Measurements from ENCODE around the gene RCAN2. TPM values are rescaled to one million over a fixed set of nuclear protein-coding genes. Genes with fewer than 3 reads are reported as not detected.

The RCAN2 gene
- total RNA-seq, 1 experiment from 2014 or later: 0.44 TPM

- TF ChIP-seq CTCF (conservative IDR thresholded peaks at IDR 0.05) (no peak), EZH2 (IDR thresholded peaks at IDR 0.05; ENCODE audit: low read depth) (no peak)
- BruUV-seq (replicated peaks): no TSS peak
- no peak overlapping the region for H3K27ac ChIP-seq
- no peaks in the 10 kb centered on the region for H3K9me3 ChIP-seq (ENCODE audit: insufficient read depth, low read depth)
- CTCF ChIA-PET: no interaction called here
- no peak overlapping the region for H3K4me2 ChIP-seq
- no peaks in the 10 kb centered on the region for H3K4me1 ChIP-seq (replicated peaks; ENCODE audit: insufficient read depth)
- no peak overlapping the region for H3K4me3 ChIP-seq
- no peaks in the 10 kb centered on the region for H3K9me2 ChIP-seq (ENCODE audit: insufficient read depth)
- POLR2A ChIA-PET (ENCODE audit: unreplicated experiment): no interaction called here
- intact Hi-C loops (cut with micrococcal nuclease; ENCODE audit: unreplicated experiment): no loop called here
- no peak for DNase-seq
- H4K20me1 ChIP-seq (ENCODE audit: insufficient read depth): no peaks in the 10 kb centered on the region; the same call in 1 of the 2 replicates
- H3K27me3 ChIP-seq (ENCODE audit: insufficient read depth, low read depth): no peaks in the 10 kb centered on the region
- no peak overlapping the region for H2AFZ ChIP-seq
- H3K79me2 ChIP-seq (ENCODE audit: low read depth): no peaks in the 10 kb centered on the region
- H3F3A ChIP-seq (ENCODE audit: insufficient read depth, low read depth): no peaks in the 10 kb centered on the region
- no peaks in the 10 kb centered on the region for H3K36me3 ChIP-seq (ENCODE audit: low read depth)
Measured at GRCh38 chr6:46270336-46270735, 220.9 kb downstream of the RCAN2 start.

DNA sequence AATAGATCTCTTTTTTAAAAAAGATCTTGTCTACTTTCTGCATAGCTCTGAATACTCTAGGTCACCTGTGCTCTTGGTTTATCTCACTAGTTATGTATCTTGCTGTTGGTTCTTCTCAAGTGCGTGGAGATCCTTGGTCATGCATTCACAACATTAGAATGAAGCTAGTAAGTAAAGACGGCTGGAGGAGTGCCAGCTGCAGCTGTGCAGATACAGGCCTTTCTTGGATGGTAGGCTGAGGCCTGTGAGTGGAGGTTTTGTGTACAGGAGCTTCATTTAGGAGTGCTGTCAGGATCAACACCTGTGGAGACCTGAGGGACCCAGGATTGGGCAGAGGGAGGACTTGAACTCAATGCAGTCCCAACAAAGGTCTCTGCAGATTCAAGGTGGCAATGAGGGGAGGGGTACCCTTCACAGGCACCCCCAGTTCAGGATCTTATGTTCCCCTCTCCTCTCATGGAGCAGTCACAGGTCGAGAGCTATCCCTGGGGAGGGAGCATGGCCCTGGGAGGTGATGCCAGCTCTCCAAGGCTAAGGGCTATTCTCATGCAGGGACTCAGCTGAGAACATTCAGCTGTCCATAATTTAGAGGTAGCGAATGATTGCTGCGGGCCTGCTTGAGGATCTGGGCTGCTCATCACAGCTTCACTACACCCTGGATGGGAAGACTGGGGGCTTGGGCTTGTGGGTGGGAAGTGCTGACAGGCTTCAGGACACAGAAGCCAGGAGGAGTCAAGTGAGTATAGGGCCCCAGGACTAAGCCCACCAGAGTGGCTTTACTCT, 221.6 kb downstream of the RCAN2 start:
- POLR2A ChIA-PET (ENCODE audit: unreplicated experiment): no interaction called here
- Histone ChIP-seq H3F3A (ENCODE audit: insufficient read depth, low read depth) (no peaks in the 10 kb centered on the region), H3K4me3 (no peak overlapping the region), H3K79me2 (ENCODE audit: low read depth) (no peaks in the 10 kb centered on the region), H3K9me3 (ENCODE audit: insufficient read depth, low read depth) (no peaks in the 10 kb centered on the region), H3K4me1 (replicated peaks; ENCODE audit: insufficient read depth) (no peaks in the 10 kb centered on the region), H2AFZ (no peak overlapping the region), H3K27ac (no peak overlapping the region), H4K20me1 (ENCODE audit: insufficient read depth) (no peaks in the 10 kb centered on the region; the same call in 1 of the 2 replicates), H3K27me3 (ENCODE audit: insufficient read depth, low read depth) (no peaks in the 10 kb centered on the region), H3K9me2 (ENCODE audit: insufficient read depth) (no peaks in the 10 kb centered on the region), H3K4me2 (no peak overlapping the region), H3K36me3 (ENCODE audit: low read depth) (no peaks in the 10 kb centered on the region)
- no TSS peak for BruUV-seq (replicated peaks)
- intact Hi-C loops (cut with micrococcal nuclease; ENCODE audit: unreplicated experiment): no loop called here
- no peak for DNase-seq
- CTCF ChIA-PET: no interaction called here
- no peak for TF ChIP-seq EZH2 (IDR thresholded peaks at IDR 0.05; ENCODE audit: low read depth)
- TF ChIP-seq CTCF (conservative IDR thresholded peaks at IDR 0.05): no peak

DNA sequence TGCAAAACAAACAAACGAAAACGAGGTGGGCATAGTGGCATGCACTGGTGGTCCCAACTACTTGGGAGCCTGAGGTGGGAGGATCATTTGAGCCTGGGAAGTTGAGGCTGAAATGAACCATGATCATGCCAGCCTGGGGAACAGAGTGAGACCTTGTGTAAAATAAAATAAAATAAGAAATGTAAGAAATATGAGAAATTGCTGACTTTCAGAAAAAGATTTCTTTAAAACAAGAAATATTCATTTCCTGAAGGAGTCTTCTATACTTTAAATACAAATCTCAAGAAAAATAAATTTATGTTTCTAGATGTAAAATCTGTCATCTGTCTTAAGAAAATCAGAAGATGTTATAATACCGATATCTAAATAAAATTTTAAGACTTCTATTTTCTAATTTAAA, 223.7 kb downstream of the RCAN2 start:
- no peak overlapping the region for H3K4me2 ChIP-seq
- no peaks in the 10 kb centered on the region for H3K9me3 ChIP-seq (ENCODE audit: insufficient read depth, low read depth)
- ChIA-PET POLR2A (ENCODE audit: unreplicated experiment) (no interaction called here), CTCF (no interaction called here)
- no peaks in the 10 kb centered on the region for H3K79me2 ChIP-seq (ENCODE audit: low read depth)
- TF ChIP-seq EZH2 (IDR thresholded peaks at IDR 0.05; ENCODE audit: low read depth) (no peak), CTCF (conservative IDR thresholded peaks at IDR 0.05) (no peak)
- H3K9me2 ChIP-seq (ENCODE audit: insufficient read depth): no peaks in the 10 kb centered on the region
- intact Hi-C loops (cut with micrococcal nuclease; ENCODE audit: unreplicated experiment): no loop called here
- no peak overlapping the region for H2AFZ ChIP-seq
- no peaks in the 10 kb centered on the region for H3K4me1 ChIP-seq (replicated peaks; ENCODE audit: insufficient read depth)
- H4K20me1 ChIP-seq (ENCODE audit: insufficient read depth): no peaks in the 10 kb centered on the region; the same call in 1 of the 2 replicates
- DNase-seq: no peak
- no peaks in the 10 kb centered on the region for H3K36me3 ChIP-seq (ENCODE audit: low read depth)
- H3F3A ChIP-seq (ENCODE audit: insufficient read depth, low read depth): no peaks in the 10 kb centered on the region
- no peak overlapping the region for H3K4me3 ChIP-seq
- no peak overlapping the region for H3K27ac ChIP-seq
- H3K27me3 ChIP-seq (ENCODE audit: insufficient read depth, low read depth): no peaks in the 10 kb centered on the region
- BruUV-seq (replicated peaks): no TSS peak

Data from PC-9 (cell line).